Progenitor cell of endocrine pancreas (in vitro differentiated cells): ENCODE data around the gene RAB11FIP3. TPM values are rescaled to one million over a fixed set of nuclear protein-coding genes. Genes with fewer than 3 reads are reported as not detected.

Experiments used
- DNase-seq: peaks from one replicate; pipeline ENCODE4 v3.0.0; 2021; ENCODE audit warnings: low spot score; ENCODE audit not compliant: unreplicated experiment
- H3K27ac Mint-ChIP-seq: 2 replicates; pipeline ENCODE4 v1.8.0; 2021; ENCODE audit warnings: mild to moderate bottlenecking, moderate library complexity, mixed read lengths
- H3K27me3 Mint-ChIP-seq: 2 replicates; pipeline ENCODE4 v1.8.0; 2021; ENCODE audit warnings: mixed read lengths
- H3K36me3 Mint-ChIP-seq: 2 replicates; pipeline ENCODE4 v1.8.0; 2022; ENCODE audit warnings: mixed read lengths; ENCODE audit not compliant: insufficient read depth
- H3K4me1 Mint-ChIP-seq: 2 replicates; pipeline ENCODE4 v1.8.0; 2021; ENCODE audit warnings: low read depth, mixed read lengths
- H3K4me3 Mint-ChIP-seq: 2 replicates; pipeline ENCODE4 v1.8.0; 2021; ENCODE audit warnings: low read depth, mild to moderate bottlenecking, moderate library complexity, mixed read lengths
- H3K9me3 Mint-ChIP-seq: 2 replicates; pipeline ENCODE4 v1.8.0; 2021; ENCODE audit warnings: low read depth, mixed read lengths
- total RNA-seq: library from RNA; stranded (reverse); gene quantifications from 2 replicates; pipeline ENCODE4 v1.2.1, GENCODE V29; 2021
- TF ChIP-seq, protein P1 (sequence below): fragments of 200-600 bp; sonication (generic); IDR thresholded peaks from one replicate; pipeline ENCODE4 v1.5.0; 2021; ENCODE audit warnings: antibody characterized with exemption, mild to moderate bottlenecking; ENCODE audit not compliant: unreplicated experiment

Gene RAB11FIP3
- total RNA-seq, 1 donor from 2014 or later: 97.9 TPM

DNA sequence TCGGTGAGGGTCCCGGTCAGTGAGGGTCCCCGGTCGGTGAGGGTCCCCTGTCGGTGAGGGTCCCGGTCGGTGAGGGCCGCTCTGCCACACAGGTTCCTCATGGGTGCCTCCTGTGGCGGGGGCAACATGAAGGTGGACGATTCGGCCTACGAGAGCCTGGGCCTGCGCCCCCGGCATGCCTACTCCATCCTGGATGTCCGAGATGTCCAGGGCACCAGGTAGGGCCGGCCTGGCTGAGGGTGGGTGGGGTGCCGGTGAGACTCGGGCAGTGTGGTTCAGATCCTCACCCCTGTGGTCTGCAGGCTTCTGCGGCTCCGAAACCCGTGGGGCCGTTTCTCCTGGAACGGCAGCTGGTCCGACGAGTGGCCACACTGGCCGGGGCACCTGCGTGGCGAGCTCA lies 125.8 kb downstream of the RAB11FIP3 start:
- H3K4me3 Mint-ChIP-seq: no peak overlapping the region
- no peak for DNase-seq
- H3K9me3 Mint-ChIP-seq: no peaks in the 10 kb centered on the region
- no peaks in the 10 kb centered on the region for H3K4me1 Mint-ChIP-seq
- TF ChIP-seq, protein P1, sequence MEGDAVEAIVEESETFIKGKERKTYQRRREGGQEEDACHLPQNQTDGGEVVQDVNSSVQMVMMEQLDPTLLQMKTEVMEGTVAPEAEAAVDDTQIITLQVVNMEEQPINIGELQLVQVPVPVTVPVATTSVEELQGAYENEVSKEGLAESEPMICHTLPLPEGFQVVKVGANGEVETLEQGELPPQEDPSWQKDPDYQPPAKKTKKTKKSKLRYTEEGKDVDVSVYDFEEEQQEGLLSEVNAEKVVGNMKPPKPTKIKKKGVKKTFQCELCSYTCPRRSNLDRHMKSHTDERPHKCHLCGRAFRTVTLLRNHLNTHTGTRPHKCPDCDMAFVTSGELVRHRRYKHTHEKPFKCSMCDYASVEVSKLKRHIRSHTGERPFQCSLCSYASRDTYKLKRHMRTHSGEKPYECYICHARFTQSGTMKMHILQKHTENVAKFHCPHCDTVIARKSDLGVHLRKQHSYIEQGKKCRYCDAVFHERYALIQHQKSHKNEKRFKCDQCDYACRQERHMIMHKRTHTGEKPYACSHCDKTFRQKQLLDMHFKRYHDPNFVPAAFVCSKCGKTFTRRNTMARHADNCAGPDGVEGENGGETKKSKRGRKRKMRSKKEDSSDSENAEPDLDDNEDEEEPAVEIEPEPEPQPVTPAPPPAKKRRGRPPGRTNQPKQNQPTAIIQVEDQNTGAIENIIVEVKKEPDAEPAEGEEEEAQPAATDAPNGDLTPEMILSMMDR: no peak
- H3K27ac Mint-ChIP-seq: no peak overlapping the region
- H3K36me3 Mint-ChIP-seq: peaks cover 1% of the 10 kb centered on the region
- no peaks in the 10 kb centered on the region for H3K27me3 Mint-ChIP-seq

DNA sequence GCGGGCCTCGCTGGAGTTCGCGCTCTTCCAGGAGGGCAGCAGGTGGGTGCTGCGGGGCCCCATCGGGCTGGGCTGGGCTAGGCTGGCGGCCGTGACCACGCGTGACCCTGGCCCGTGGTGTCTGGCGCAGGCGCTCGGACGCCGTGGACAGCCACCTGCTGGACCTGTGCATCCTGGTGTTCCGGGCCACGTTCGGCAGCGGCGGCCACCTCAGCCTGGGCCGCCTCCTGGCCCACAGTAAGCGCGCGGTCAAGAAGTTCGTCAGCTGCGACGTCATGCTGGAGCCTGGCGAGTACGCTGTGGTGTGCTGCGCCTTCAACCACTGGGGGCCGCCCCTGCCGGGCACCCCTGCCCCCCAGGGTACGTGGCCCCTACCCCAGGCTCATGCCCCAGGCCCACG lies 126.7 kb downstream of the RAB11FIP3 start:
- TF ChIP-seq, protein P1: no peak
- Mint-ChIP-seq H3K4me1 (no peaks in the 10 kb centered on the region), H3K27me3 (no peaks in the 10 kb centered on the region), H3K9me3 (no peaks in the 10 kb centered on the region), H3K27ac (no peak overlapping the region), H3K4me3 (no peak overlapping the region), H3K36me3 (peaks cover 1% of the 10 kb centered on the region)
- no peak for DNase-seq

DNA sequence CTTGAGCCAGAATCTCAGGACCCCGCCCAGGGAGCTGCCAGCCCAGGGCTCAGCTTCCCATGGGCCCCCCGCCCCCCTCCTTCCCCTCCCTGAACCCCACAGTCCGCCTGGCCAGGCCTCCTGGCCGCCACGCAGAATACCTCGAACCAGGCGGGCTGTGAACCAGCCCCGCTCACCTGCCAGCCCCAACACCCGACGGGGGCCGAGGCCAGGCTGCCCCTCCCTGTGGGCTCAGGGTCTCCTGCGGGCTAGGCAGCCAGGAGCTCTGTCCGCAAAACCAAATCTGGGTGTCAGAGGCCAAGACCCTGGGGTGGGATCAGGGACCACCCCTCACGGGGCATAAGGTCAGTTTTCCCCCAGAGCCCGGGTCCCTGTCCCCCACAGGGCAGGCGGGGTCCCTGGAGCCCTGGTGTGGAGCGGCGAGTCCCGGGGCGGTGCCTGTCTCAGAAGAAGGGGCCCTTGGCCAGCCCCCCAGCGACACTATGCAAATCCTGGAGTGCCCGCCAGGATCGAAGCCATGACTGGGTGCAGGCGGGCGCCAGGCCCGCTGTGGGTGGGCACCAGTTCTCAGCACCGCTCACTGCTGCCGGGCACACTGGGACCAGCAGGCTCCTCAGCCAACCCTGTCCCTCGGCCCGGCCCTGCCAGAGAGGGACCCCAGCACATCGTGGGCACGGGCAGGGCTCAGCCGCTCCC lies 128.3 kb downstream of the RAB11FIP3 start:
- Mint-ChIP-seq H3K4me1 (no peaks in the 10 kb centered on the region), H3K27me3 (peaks cover 7% of the 10 kb centered on the region), H3K27ac (no peak overlapping the region), H3K9me3 (no peaks in the 10 kb centered on the region), H3K4me3 (no peak overlapping the region), H3K36me3 (peaks cover 1% of the 10 kb centered on the region)
- no peak for DNase-seq
- TF ChIP-seq, protein P1: no peak

DNA sequence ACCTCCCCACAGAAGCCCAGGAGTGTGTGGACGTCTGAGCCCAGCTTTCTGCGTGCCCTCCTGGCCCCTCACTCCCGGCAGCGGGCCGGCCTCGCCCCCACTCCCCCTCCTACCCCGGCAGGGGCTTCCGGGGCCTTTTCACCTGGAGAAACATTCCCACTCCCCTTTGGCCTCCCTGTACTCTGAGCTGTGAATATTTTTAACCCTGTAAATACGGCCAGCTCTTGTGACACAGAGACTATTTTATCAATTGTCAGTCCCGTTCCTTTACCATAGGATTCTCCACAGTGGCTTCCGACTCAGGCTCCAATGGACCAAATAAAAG lies 128.8 kb downstream of the RAB11FIP3 start:
- Mint-ChIP-seq H3K36me3 (peaks cover 1% of the 10 kb centered on the region), H3K4me1 (no peaks in the 10 kb centered on the region), H3K27ac (no peak overlapping the region), H3K9me3 (no peaks in the 10 kb centered on the region), H3K4me3 (no peak overlapping the region), H3K27me3 (peaks cover 9% of the 10 kb centered on the region)
- DNase-seq: no peak
- TF ChIP-seq, protein P1: no peak

DNA sequence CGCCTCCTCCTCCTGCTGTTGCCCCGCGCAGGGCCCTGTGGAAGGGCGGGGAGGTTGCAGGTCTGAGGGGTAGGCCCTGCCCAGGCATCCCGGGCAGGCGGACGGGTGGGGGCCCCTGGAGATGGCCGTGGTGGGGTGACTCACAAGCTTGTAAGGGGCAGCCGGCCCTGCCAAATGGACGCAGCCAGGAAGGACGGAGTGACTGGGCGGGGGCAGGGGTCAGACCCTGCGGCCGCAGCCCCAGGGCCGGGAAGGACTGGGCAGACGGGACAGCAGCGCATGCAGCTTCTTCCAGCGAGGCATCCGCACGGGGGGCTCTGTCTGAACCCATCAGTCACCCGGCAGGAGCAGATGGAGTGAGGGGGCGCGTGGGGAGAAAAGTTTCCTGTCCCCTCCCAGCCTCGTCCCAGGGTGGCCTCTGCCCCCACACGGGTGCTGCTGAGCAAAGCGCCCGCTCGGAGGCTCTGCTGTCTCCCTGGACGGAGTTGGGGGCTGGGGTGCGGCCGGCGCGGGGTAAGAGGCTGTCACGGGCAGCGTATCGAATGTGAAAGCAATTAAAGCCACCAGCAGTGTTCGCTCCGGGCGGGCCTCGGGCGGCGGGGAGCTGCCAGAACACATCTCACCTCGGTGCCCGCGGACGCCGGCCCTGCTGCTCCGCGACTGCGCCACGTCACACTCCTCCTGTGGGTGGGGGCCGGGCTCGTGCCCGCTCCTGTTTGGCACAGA lies 129.4 kb downstream of the RAB11FIP3 start:
- H3K36me3 Mint-ChIP-seq: peaks cover 1% of the 10 kb centered on the region
- TF ChIP-seq, protein P1: no peak
- no peaks in the 10 kb centered on the region for H3K4me1 Mint-ChIP-seq
- H3K9me3 Mint-ChIP-seq: no peaks in the 10 kb centered on the region
- no peak overlapping the region for H3K4me3 Mint-ChIP-seq
- peaks cover 12% of the 10 kb centered on the region for H3K27me3 Mint-ChIP-seq
- DNase-seq: no peak
- H3K27ac Mint-ChIP-seq: no peak overlapping the region
